HG03571 (cell line): Measurements from ENCODE around the gene GATC.

Source experiments
- ATAC-seq: cut with Tn5 transposase; IDR thresholded peaks from one replicate; pipeline ENCODE4 v1.9.1; 2021; ENCODE audit not compliant: unreplicated experiment

Gene GATC

GRCh38 chr12:120445911-120446843, at the start of gene GATC, which contains the start of gene TRIAP1:
Gene GATC (plus strand): TSS chr12:120446444. CDS start chr12:120446481, 37 bp downstream.
Gene TRIAP1 (minus strand): TSS chr12:120446384. CDS start chr12:120446372, 12 bp downstream.
- peak; percentile 86 for ATAC-seq

GRCh38 chr12:120397824-120398540, 48.3 kb upstream of the GATC start:
- no peak for ATAC-seq

GRCh38 chr12:120399531-120399930, 46.7 kb upstream of the GATC start:
- ATAC-seq, result no peak

DNA sequence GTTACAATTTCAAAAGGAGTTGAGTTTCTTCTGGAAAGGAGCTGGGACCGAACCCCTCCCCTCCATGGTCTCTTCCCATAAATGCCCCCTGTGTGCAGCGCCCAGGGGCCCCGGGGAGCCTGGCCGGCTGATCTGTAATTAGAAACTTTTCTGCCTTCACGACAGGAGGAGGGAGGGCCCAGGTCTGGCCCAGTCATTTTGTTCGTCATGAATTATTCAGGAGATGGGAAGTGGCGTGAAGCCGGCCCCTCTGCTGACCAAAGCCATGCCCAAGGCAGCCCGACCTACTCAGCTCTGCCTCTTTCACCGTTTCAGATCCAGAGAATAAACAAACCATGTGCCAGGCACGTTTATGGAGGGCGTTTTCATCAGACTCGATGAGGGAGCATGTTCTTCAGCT, 44.0 kb upstream of the GATC start:
- ATAC-seq, result no peak

DNA sequence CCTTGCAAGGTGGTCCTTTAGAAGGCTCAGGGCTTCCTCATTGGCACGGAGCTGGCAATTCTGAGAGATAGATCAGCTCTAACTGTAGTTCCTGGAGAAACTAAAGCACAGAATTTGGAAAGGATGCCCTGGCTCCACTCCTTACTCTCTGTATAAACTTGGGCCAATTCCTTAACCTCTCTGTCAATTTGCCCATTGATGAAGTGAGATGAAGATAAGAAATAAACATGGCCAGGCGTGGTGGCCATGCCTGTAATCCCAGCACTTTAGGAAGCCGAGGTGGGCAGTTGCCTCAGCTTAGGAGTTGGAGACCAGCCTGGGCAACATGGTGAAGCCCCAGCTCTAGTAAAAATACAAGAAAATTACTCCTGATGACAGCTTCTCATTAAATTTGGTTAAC, 42.4 kb upstream of the GATC start:
- ATAC-seq, result no peak

DNA sequence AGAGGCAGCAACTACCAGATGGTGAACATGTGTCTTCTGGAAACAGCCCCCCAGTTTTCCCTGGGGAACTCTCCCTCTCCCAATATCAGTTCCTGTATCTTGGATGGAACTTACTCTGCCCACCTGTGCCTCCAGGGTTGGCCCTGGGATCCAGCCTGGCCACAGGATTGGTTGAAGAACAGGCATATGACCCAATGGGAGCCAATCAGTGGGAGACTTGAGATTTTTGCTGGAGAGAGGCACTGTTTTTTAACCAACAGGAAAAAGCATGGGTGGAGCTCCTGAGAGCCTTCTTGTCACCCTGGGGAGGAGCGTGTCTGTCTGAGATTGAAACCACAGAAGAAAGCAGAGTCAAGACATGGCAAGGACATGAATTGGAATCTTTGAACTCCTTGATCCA, 42.0 kb upstream of the GATC start:
- no peak for ATAC-seq

- no peak for ATAC-seq
Observed at GRCh38 chr12:120406069-120406468, 40.2 kb upstream of the GATC start.

DNA sequence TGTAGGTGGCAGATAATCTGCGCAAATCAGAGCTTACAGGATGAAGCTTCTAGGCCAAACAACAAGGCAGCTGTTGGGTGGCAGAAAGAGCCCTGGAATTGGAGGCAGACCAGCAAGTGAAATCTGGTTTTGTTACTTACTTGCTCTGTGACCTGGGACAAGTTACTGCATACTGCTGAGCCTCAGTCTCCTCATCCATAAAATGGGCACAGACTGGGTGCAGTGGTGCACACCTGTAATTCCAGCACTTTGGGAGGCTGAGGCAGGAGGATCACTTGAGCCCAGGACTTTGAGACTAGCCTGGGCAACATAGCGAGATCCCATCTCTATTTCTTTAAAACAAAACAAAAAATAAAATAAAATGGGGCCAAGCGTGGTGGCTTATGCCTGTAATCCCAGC, 39.7 kb upstream of the GATC start:
- ATAC-seq, result no peak

- ATAC-seq, result no peak
Observed at GRCh38 chr12:120408771-120409170, 37.5 kb upstream of the GATC start.

DNA sequence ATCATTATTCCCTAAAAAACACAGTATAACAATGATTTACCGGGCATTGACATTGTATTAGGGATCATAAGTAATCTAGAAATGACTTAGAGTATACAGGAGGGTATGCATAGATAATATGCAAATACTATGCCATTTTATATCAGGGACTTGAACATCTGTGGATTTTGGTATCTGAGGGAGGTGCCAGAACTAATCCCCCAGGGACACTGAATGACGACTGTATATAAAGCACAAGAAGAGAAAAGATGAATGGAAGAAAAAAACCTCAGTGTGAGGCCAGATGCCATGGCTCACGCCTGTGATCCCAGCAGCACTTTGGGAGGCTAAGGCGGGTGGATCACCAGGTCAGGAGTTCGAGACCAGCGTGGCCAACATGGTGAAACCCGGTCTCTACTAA, 33.8 kb upstream of the GATC start:
- no peak for ATAC-seq

GRCh38 chr12:120413901-120414695, 32.1 kb upstream of the GATC start:
- no peak for ATAC-seq

- no peak for ATAC-seq
Observed at GRCh38 chr12:120416490-120417216, 29.6 kb upstream of the GATC start.

- no peak for ATAC-seq
Observed at GRCh38 chr12:120417917-120418580, 28.2 kb upstream of the GATC start.

- ATAC-seq, result no peak
Observed at GRCh38 chr12:120421701-120422100, 24.5 kb upstream of the GATC start.

- no peak for ATAC-seq
Observed at GRCh38 chr12:120422892-120423456, 23.3 kb upstream of the GATC start.

DNA sequence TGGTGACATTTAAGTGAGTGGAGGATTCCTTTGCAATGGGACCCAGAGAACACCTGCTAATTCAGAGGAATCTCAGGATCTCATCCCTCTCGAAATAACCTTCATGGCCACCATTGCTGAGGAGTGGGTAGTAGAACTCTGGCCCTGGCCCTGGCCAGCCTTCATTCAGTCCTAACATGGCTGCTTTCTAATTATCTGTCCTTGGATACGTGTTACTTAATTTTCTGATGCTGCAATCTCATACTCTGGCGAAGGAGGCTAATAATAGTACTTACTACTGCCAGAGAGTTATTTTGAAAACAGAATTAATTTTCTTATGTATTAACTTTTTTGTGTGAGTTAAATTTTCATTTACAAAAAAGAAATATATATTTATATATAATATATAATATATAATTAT, 20.4 kb upstream of the GATC start:
- no peak for ATAC-seq

DNA sequence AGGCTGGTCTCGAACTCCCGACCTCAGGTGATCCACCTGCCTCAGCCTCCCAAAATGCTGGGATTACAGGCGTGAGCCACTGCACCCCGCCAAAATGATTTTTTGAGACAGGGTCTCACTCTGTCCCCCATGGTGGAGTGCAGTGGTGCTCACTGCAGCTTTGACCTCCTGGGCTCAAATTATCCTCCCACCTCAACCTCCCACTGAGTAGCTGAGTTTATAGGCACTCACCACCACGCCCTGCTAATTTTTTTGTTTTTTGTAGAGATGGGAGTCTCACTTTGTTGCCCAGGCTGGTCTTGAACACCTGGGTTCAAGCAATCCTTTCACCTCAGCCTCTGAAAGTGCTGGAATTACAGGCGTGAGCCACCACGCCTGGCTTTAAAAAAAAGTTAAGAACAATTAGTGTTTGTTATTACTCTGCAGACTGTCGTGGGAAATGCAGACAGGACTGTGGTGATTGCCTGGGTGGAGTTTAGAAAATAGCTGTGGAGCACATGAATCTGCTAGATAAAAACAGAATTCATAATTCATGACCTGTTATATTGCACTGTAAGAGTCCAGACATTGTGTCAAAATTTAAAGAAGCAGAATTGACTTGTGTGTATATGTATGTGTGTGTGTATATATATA, 17.5 kb upstream of the GATC start:
- ATAC-seq, result no peak

DNA sequence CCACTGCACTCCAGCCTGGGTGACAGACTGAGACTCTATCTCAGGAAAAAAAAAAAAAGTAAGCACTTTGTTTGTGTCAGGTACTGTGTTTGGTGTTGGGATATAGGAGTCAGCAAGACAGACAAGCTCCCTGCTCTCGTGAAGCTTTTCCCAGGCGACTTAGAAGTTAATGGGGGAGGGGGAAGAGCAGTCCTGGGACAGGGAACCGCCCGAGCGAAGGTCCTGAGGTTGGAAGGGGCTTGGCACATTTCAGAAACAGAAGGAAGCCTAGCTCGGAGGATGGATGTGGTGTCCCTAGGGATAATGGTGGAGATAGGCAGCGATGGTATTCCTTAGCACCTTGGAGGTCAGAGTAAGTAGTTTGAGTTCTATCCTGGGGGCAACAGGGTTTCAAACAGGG, 16.9 kb upstream of the GATC start:
- ATAC-seq, result no peak
